HG03039 (cell line): ENCODE measurements around the gene OR5D14.

ENCODE experiments used
- ATAC-seq: cut with Tn5 transposase; IDR thresholded peaks from one replicate; pipeline ENCODE4 v1.9.1; 2021; ENCODE audit warnings: mild to moderate bottlenecking, moderate library complexity; ENCODE audit not compliant: unreplicated experiment

Gene OR5D14

DNA sequence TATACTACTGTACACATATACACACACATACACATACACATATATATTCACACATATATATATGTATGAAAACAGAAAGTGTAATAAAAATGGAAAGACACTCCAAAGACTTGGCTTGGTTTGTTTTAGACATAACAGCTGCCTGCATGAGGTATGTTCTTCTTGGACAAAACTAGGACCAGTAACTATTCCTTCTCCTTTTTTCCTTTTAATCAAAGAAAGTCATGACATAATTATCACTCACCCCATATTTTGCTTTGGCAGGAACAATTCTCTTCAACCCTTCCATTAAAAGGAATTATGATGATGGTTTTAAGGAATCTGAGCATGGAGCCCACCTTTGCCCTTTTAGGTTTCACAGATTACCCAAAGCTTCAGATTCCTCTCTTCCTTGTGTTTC is at the start of gene OR5D14:
OR5D14 (plus strand) TSS at position 301 of the 400 bp plus-strand sequence; CDS start at position 301, 0 bp downstream.
- no peak for ATAC-seq

GRCh38 chr11:55773138-55773537 is 22.2 kb upstream of the OR5D14 start, which contains the start of gene OR5D13:
Gene OR5D13 (plus strand): TSS chr11:55773438. CDS start chr11:55773438, 0 bp downstream.
- no peak for ATAC-seq

GRCh38 chr11:55791606-55792005 is 3.8 kb upstream of the OR5D14 start:
- no peak for ATAC-seq

DNA sequence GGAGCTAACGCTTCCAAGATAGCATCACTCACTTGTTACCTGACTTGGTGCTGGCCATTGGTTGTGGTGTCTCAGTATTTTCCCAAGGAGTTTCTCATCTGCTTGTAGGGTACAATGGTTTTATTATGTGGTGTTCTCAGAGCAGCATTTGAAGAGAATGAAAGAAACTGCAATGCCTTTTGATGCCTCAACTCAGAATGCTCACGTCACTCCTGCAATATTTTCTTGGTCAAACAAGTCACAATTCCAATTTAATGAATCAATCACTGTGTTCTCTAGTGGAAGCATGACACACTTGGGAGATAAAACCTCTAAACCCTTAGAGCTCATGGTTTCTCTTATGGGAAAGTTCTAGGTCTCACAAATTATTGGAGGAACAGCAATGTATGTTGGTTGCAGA is 2.0 kb upstream of the OR5D14 start:
- no peak for ATAC-seq

DNA sequence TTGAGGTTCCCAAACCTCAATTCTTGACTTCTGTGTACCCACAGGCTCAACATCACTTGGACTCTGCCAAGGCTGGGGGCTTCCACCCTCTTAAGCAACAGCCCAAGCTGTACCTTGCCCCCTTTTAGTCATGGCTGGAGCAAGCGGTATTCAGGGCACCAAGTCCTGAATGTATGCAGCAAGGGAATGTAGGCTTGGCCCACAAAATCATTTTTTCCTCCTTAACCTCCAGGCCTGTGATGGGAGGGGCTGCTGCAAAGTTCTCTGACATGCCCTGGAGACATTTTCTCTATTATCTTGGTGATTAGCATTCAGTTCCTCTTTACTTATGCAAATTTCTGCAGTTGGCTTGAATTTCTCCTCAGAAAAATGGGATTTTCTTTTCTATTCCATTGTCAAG is 10.9 kb downstream of the OR5D14 start:
- ATAC-seq = no peak

- no peak for ATAC-seq
Observed at GRCh38 chr11:55811067-55811466, 15.7 kb downstream of the OR5D14 start, which contains the start of gene OR5L1. Gene OR5L1 (plus strand): TSS chr11:55811367. CDS start chr11:55811467, 100 bp downstream.

DNA sequence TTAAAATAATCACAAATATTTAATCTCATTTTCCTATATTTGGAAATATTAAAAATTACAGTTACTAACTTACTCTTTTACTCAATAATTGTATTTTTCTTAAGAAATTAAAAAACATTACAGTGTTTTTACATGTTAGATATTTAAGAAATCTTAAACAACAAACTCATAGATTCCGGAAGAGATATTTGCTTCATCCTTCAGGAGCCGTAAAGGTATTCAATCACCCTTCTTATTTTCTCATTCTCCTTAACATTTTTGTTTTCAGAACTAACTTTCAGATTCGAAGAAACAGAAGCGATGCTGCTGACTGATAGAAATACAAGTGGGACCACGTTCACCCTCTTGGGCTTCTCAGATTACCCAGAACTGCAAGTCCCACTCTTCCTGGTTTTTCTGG is 24.0 kb downstream of the OR5D14 start, which contains the start of gene OR5D18:
OR5D18 (plus strand) TSS at position 301 of the 400 bp plus-strand sequence; CDS start at position 301, 0 bp downstream.
- no peak for ATAC-seq

DNA sequence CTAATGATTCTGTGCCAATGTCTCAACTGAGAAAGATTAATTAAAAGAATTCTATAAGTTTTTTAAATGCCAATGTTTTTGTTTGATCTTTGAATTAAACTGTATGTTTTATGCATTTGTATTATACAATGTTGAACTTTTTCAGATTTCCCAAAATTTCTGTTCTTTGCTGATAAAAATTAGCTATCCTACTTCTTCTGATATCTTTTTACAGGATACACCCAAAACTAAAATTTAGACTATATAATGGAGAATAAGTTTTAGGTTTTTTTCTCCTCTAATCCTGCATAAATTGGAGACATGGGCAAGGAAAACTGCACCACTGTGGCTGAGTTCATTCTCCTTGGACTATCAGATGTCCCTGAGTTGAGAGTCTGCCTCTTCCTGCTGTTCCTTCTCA is 31.6 kb downstream of the OR5D14 start, which contains the start of gene OR5L2:
OR5L2 (plus strand) TSS at position 301 of the 400 bp plus-strand sequence; CDS start at position 301, 0 bp downstream.
- no peak for ATAC-seq

GRCh38 chr11:55838452-55838851 is 43.1 kb downstream of the OR5D14 start, which contains the start of gene OR5D16:
Gene OR5D16 (plus strand): TSS chr11:55838752. CDS start chr11:55838752, 0 bp downstream.
- ATAC-seq = no peak
